ENCODE measurements around the gene LINC00632.
A peak's percentile ranks its signal among the peaks of the same experiment; 100 is the strongest.
"Not testable (repeated sequence)": the region's sequence is repeated elsewhere in the genome, so short reads cannot be mapped to it uniquely, and the experiment has no call there.

Gene LINC00632

GRCh38 chrX:140709421-140709846 lies at the start of gene LINC00632:
Gene LINC00632, plus strand, starts transcription at chrX:140709759.
- DNase-seq, result peak; percentile 60

GRCh38 chrX:140661643-140662042 lies 47.9 kb upstream of the LINC00632 start:
- DNase-seq, result no peak

- no peak for DNase-seq
Observed at GRCh38 chrX:140664939-140665338, 44.6 kb upstream of the LINC00632 start.

DNA sequence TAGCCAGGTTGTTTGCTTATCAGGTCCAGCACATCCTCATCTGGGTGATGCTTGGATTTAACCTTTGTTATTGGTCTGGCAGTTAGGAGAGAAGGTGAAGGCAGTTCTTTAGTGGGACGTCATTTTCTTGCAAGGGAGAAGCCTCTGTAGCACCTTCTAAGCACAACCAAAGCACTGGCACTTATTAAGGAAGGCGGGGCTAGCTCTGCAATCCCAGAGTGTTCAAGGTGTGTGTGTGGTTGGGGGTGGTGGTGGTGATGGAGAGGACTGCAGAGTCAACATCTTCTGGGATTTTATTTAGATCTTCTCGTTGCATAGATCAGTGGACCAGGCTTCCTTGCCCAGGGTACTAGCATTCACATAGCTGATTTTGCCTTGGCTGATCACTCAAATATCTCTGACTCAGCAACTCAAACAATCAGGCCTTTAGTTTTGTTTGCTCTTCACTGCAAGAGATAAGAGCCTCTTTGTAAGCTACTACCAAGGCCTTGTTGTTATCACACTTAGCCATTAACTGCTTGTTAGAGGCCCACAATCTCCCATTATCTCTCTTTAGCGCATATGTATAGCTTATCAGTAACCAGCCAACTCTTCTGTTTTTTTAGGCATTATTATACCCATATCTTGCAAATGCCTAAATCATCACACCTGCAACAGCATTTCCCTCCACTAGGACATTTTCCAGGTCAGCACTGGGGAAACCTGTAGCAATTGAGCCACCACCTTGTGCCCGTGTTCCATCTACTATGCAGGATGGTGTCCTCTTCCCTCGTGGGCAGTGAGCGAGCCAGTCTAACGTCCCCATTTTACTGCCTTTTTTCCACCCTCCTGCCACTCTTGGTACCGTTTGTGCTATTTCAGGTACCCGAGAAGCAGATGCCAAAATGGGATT lies 36.5 kb upstream of the LINC00632 start:
- no peak for DNase-seq

- no peak for DNase-seq
Observed at GRCh38 chrX:140687706-140688105, 21.9 kb upstream of the LINC00632 start.

GRCh38 chrX:140691596-140691995 lies 18.0 kb upstream of the LINC00632 start:
- not testable (repeated sequence) for DNase-seq

DNA sequence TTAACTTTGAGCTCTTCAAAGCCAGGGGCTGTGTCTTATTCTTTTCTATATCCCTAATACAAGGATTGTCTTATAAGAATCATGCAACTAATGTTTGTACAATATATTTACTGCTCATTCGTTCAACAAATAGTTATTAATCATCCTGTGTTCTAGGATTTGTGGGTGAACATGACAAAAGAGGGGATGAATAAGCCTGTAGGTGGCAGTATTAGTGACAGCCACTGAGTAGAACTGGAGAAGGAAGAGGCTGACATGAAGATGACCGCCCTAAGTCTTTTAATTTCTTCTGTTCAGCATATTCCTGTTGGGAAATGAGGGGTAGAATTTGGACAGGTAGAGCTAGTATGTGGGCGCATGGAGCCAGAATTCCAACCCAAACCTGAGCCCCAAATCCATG lies 11.9 kb upstream of the LINC00632 start:
- no peak for DNase-seq

- peak; percentile 20 for DNase-seq
Observed at GRCh38 chrX:140701480-140701879, 8.1 kb upstream of the LINC00632 start.

- DNase-seq, result peak; percentile 78
Observed at GRCh38 chrX:140710710-140711109, 1.2 kb downstream of the LINC00632 start.

DNA sequence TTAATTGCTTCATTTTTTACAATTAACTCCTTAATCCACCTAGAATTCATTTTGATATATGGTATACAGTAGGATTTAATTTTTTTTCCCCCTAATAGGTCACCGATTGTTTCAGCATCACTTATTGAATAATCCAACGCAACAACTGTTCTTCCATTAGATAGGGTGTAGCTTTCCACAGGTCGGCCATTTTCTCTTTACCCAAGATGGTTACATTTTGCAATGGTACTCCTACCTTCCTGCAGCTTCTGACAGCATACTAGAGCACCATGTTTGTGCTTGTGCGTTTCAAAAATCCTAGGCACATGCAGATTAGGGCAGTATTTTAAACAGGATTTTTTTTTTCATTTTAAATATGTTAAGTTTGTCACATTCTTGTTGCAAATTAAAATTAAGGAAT lies 2.3 kb downstream of the LINC00632 start:
- DNase-seq, result no peak

- no peak for DNase-seq
Observed at GRCh38 chrX:140712413-140713173, 3.0 kb downstream of the LINC00632 start.

DNA sequence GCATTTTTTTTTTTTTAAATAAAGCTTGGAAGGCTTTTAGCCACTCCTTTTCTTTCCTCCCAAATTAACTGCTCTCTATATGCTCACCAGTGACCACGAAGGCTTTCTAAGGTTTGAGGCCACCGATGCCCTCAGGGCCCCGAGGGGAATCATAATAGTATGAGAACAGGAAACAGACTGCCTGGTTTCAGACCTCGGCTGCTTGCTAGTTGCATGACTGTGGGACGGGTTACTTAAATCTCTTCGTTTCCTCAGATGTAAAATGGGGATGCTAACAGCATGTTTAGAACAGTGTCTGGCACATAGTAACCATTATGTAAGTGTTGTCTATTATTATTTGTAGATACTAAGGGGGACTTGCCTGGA lies 3.6 kb downstream of the LINC00632 start:
- DNase-seq, result no peak

DNA sequence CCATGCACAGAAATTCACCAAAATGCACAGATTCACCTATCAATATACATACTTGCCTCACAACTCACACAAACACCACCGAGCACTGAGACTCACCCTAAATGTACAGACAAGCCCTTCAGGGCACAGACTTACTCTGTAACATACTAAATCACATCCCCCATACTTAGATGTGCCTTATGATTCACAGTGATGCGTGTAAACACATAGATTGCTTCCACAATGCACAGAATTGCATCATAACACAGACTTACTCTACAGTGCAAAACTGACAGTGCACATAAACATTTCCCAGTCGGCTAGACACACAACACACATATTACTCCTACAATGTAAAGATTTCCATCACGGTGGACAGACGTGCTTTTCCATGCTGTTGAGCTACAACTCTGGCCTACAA lies 6.2 kb downstream of the LINC00632 start:
- DNase-seq, result no peak

DNA sequence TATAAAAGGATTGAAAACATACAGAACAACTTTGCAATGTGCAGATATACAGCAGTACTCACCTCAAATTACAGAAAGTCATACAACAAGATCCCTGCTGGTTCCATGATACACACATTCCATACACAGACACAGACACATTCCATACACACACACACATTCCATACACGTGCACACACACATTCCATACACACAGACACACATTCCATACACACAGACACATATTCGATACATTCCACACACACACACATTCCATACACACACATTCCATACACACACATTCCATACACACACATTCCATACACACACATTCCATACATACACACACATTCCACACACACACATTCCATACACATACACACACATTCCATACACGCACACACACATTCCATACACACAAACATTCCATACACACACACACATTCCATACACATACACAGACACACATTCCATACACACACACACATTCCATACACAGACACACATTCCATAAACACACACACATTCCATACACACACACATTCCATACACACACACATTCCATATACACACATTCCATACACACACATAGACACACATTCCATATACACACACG lies 13.7 kb downstream of the LINC00632 start:
- no peak for DNase-seq

DNA sequence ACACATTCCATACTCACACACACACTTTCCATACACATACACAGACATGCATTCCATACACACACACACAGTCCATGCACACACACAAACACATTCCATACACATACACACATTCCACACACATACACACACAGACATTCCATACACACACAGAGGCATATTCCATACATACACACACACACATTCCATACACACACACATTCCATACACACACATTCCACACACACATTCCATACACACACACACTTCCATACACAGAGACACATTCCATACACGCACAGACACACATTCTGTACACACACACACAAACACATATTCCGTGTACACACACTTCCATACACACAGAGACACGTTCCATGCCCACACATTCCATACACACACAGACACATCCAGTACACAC lies 14.8 kb downstream of the LINC00632 start:
- DNase-seq, result no peak

GRCh38 chrX:140724736-140725135 lies 15.2 kb downstream of the LINC00632 start:
- DNase-seq, result no peak

- no peak for DNase-seq
Observed at GRCh38 chrX:140725500-140725899, 15.9 kb downstream of the LINC00632 start.

DNA sequence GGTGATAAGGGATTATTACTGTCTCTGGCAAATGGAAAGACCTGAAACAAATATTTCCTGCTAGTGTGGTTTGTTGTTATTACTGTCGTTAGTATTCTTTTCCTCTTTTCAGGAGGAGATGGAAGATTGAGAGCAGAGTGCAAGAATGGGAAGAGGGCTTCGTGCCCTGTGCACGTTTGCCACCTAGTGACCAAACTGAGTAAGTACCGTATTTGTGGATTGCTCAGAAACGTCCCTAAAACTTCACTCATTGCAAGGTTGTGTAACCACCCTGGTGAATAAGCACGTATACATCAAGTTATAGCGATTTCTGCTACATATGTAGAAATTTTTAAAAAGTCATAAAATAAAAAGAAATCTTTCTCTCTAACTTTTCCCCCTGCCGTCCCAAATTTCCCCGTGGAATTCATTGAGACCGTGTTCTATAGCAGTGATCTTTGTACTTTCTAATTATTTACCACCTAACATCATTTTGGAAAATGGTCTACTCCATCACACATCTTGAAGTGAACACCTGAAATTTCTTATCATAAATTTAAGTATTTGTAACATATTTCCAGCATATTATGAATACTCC lies 24.3 kb downstream of the LINC00632 start:
- peak; percentile 6 for DNase-seq

DNA sequence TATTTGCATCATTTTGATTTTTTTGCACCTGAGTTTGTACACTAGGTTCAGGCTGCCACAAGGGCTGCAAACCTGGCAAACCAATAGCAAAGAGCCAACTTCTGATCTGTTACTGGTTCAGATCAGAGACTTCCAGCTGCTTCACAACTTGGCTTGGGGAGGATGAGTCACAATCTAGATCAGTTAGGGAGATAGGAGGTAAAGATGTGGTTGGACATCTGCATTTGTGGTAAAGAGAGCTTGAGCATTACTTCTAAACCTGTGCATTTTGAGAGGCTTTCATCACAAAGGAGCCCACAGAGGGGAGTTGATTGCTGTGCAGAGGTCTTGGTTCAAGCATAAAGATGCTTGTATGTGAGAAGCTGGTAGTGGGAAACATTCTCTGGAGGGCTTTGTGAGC lies 34.5 kb downstream of the LINC00632 start:
- DNase-seq, result no peak

GRCh38 chrX:140756941-140757340 lies 47.4 kb downstream of the LINC00632 start:
- no peak for DNase-seq

DNA sequence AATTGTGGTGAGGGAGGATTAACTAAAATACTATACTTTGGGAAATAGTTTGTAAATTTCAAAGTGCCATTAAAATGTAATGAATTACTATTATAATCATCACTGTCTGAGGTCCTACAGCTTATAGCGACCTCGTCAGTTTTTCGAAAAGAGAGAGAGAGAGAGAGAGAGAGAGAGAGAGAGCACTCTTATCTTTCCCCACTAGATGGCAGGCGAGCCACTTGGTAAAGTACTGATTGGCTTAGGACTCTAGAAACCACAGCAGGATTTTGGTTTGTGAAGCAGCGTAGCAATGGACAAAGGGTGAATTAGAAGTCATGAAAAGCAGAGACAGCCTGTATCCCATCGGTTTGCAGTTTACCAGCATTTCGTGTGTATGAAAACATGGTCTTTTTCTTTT lies 52.5 kb downstream of the LINC00632 start:
- no peak for DNase-seq

DNA sequence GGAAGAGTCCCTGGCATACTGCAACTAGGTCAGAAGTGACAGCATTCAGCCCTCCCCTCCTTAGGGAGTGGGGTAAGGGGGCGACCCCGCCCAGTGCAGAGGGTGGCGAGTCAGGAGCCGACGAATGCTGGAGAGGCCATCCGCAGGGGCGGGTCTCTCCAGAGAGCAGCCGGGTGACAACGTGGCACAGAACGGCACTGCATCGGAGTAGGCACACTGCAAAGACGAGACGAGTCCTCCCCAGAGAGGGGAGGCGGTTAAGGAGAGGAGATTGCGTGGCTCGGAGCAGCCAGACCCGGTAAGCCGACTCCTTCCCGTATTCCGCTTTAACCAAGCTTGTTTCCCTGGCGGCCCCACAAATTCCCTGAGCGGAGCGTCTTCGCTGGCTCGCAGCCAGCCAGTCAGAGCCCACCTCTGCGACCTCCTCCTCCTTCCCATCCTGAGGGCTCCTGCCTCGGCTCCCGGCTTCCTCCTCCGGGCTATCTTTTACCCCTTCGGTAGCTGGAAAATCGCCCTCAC lies 54.9 kb downstream of the LINC00632 start:
- peak; percentile 21 for DNase-seq

Measured in NCI-H524 treated with DMSO at 0.1 percent for 48 hours (cell line).